Right atrium auricular region (tissue), 2 donors: ENCODE data around the gene EIF2B2. TPM values are rescaled to one million over a fixed set of nuclear protein-coding genes. Genes with fewer than 3 reads are reported as not detected.

Experiments used
- DNase-seq: peaks from one replicate; pipeline ENCODE4 v3.0.0-alpha.2; 2019; ENCODE audit warnings: low spot score
- H3K27ac ChIP-seq, 2 donors: fragments of 200-600 bp; sonication (generic); 1 replicate in 1 of 2; 2 replicates in 1 of 2; pipeline ENCODE4 v1.5.1; 2016 to 2019
- H3K27me3 ChIP-seq, 2 donors: fragments of 200-600 bp; sonication (generic); one replicate each; pipeline versions ENCODE4 v1.5.1 to v1.6.0; 2017 to 2019
- H3K36me3 ChIP-seq: fragments of 200-600 bp; sonication (generic); one replicate; pipeline ENCODE4 v1.5.1; 2016
- H3K4me1 ChIP-seq, 2 donors: fragments of 200-600 bp; sonication (generic); one replicate each; pipeline versions ENCODE4 v1.5.1 to v1.6.0; 2017 to 2019
- H3K4me3 ChIP-seq, 2 donors: fragments of 200-600 bp; sonication (generic); 1 replicate in 1 of 2; 2 replicates in 1 of 2; pipeline ENCODE4 v1.5.1; 2017 to 2019; ENCODE audit warnings: mild to moderate bottlenecking in 1 of 2, moderate library complexity in 1 of 2
- H3K9me3 ChIP-seq, 2 donors: fragments of 200-600 bp; sonication (generic); one replicate each; pipeline ENCODE4 v1.5.1; 2019
- CTCF ChIP-seq, 2 donors: fragments of 200-600 bp; sonication (generic); IDR thresholded peaks; one replicate each; pipeline ENCODE4 v1.5.1; 2019; ENCODE audit warnings: antibody characterized with exemption in 2 of 2
- total RNA-seq, 2 donors: library from RNA; depleted of rRNA; stranded (reverse); fragments of >200 nt; gene quantifications; one replicate each; pipeline ENCODE4 v1.1.0, GENCODE V29; 2016

The EIF2B2 gene
- total RNA-seq, 2 donors from 2014 or later: 26.1 to 35.3 TPM

DNA sequence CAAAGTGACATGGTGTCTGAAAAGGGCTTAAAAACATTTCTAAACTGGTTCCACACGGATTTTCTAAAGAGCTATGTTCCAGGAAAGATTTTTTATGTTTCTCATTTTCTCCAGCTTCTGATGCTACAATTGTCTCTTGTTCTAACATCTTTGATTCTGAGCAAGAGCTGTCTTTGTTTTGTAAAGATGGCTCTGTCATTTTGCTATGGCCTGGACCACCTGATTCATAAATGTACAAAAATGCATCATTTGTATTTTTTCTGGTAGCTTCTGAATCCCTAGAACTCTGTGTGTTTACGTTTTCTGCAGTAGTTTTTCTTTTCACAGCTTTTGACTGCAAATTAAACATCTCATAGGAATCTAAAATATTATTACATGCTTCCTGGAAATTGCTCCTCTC is 45.4 kb downstream of the EIF2B2 start:
- TF ChIP-seq CTCF (IDR thresholded peaks at IDR 0.05): no peak
- no peaks in the 10 kb centered on the region for H3K9me3 ChIP-seq
- H3K27me3 ChIP-seq: no peaks in the 10 kb centered on the region
- no peak overlapping the region for H3K27ac ChIP-seq
- no peak overlapping the region for H3K4me3 ChIP-seq
- no peak for DNase-seq
- H3K4me1 ChIP-seq: peaks cover 0 to 26% of the 10 kb centered on the region in 2 donors
- no peaks in the 10 kb centered on the region for H3K36me3 ChIP-seq

DNA sequence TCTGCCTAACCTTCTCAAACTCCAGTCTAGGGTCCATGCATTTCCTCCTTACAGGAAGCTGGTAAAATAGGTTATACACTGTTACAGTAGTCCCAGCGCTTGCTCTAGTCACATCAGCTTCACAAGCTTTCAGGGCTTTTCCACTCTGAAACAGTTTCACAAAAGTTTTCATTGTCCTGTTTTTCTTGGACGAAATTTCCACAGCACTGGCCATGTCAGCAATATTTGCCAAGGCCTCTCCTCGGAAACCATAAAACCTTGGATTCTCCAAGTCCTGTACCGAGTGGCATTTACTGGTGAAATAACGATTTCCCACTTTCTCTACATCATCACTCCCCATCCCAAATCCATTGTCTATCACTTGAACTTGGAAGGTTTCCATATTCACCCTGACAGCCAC is 46.4 kb downstream of the EIF2B2 start:
- Histone ChIP-seq H3K9me3 (no peaks in the 10 kb centered on the region), H3K27ac (peak overlapping the region; percentile 33 to 93), H3K36me3 (no peaks in the 10 kb centered on the region), H3K4me3 (no peak overlapping the region), H3K27me3 (no peaks in the 10 kb centered on the region), H3K4me1 (peaks cover 0 to 26% of the 10 kb centered on the region in 2 donors)
- no peak for TF ChIP-seq CTCF (IDR thresholded peaks at IDR 0.05)
- DNase-seq: no peak

DNA sequence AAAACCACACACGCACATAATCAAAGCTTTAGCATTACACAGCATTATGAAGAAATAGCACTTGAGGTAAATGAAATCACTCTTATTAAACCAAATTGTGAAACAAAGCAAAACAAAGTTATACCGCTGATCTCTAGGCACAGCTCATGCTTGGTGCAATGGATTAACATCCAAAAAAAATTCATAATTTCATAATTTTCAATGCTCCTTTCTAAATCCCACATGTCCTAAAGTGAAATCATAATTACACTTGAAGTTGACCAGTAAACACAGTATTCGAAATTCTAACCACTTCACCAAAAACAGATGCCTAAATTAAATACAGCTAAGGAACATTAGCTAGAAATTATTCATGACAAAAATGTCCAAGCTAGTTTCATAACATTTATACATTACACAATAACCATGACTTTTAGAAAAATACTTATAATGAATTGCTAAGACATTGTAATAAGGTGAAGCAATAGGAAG is 47.0 kb downstream of the EIF2B2 start:
- H3K4me3 ChIP-seq: no peak overlapping the region
- DNase-seq: no peak

DNA sequence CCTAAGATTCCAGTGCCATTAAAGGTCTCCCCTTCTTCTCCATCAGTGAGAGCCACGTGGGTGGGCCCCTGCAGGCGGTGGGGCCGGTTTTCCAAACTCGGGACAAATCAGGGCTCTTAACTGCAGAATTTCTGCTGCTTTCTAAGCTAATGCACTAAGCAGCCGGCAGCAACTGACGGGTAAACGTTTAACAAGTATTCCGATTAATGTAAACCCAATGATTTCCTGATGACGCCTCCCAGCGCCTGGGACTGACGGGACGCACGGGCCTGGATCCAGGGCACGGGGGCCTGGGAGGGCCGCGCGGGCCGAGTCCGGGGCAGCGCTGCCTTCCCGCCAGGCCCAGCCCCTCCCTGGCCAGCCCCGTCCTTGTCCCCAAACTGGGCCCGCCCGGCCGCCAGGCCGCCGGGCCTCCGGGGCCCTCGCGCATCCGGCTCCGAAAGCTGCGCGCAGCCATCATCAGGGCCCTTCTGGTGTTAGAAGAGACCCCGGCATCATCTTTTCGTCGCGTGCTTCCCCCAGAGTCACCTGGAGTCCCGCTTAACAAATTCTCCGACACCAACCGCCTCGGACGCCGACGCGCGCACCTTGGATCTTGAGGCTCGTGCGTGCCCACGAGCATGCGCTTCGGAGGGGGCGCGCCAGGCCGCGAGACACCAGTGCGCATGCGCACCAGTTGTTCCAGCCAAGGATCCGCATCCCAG is 48.3 kb downstream of the EIF2B2 start, which contains the start of gene MLH3:
MLH3 (minus strand) TSS at position 616 of the 704 bp plus-strand sequence. CDS start 1,812 bp downstream, outside the sequence.
- no peaks in the 10 kb centered on the region for H3K27me3 ChIP-seq
- H3K27ac ChIP-seq: peak within 1 kb of the TSS; percentile 90 to 93
- H3K4me1 ChIP-seq: peaks cover 0 to 22% of the 10 kb centered on the region in 2 donors
- peak within 1 kb of the TSS; percentile 50 to 67 for H3K4me3 ChIP-seq
- H3K9me3 ChIP-seq: no peaks in the 10 kb centered on the region
- H3K36me3 ChIP-seq: no peaks in the 10 kb centered on the region
- peak in 1 of 2 donors; percentile 30 for TF ChIP-seq CTCF (IDR thresholded peaks at IDR 0.05)
- DNase-seq: peak; percentile 85

More for the DNA sequence above, 47.0 kb downstream of the EIF2B2 start:
- Histone ChIP-seq H3K9me3 (no peaks in the 10 kb centered on the region), H3K27ac (peak overlapping the region; percentile 33 to 93), H3K36me3 (no peaks in the 10 kb centered on the region), H3K27me3 (no peaks in the 10 kb centered on the region), H3K4me1 (peaks cover 0 to 25% of the 10 kb centered on the region in 2 donors)
- no peak for TF ChIP-seq CTCF (IDR thresholded peaks at IDR 0.05)

- H3K36me3 ChIP-seq: no peaks in the 10 kb centered on the region
- no peaks in the 10 kb centered on the region for H3K27me3 ChIP-seq
- DNase-seq: no peak
- peak overlapping the region; percentile 90 to 93 for H3K27ac ChIP-seq
- peaks cover 0 to 22% of the 10 kb centered on the region in 2 donors for H3K4me1 ChIP-seq
- no peaks in the 10 kb centered on the region for H3K9me3 ChIP-seq
- peak overlapping the region; percentile 50 to 67 for H3K4me3 ChIP-seq
- TF ChIP-seq CTCF (IDR thresholded peaks at IDR 0.05): no peak
Observed at GRCh38 chr14:75051556-75051899, 48.8 kb downstream of the EIF2B2 start.
